Panc1 (cell line): ENCODE data around the gene MAPK8IP3. TPM values are rescaled to one million over a fixed set of nuclear protein-coding genes. Genes with fewer than 3 reads are reported as not detected.
A peak's percentile ranks its signal among the peaks of the same experiment; 100 is the strongest.

Source experiments
- ATAC-seq: fragments of 200-7000 bp; cut with Tn5 transposase; 2 replicates; pipeline ENCODE4 v1.9.1; 2020; ENCODE audit warnings: mild to moderate bottlenecking, moderate library complexity
- BruUV-seq: library from RNA; stranded (reverse); fragments of 400-500 nt; replicated peaks from 2 replicates; lab custom pipeline; 2021; lab: Mats Ljungman, UMichigan
- CTCF ChIA-PET: fragments of 300-600 bp; sonication (Branson Sonifier 250); formaldehyde crosslinking; loops from one replicate; lab custom pipeline; 2022; ENCODE audit warnings: antibody characterized with exemption; lab: Charles Lee
- POLR2A ChIA-PET: fragments of 300-600 bp; sonication (Branson Sonifier 250); formaldehyde crosslinking; loops from one replicate; lab custom pipeline; 2022; ENCODE audit warnings: antibody characterized with exemption; lab: Charles Lee
- DNase-seq: peaks from one replicate; pipeline ENCODE4 v3.0.0-alpha.2; 2010; ENCODE audit warnings: low read depth, low spot score
- H3K27ac ChIP-seq: 2 replicates; pipeline ENCODE4 v1.5.1; 2011; ENCODE audit warnings: mild to moderate bottlenecking, low read length, inconsistent platforms
- H3K27me3 ChIP-seq: fragments of 200-500 bp; sonication (Bioruptor generic); 2 replicates; pipeline ENCODE4 v1.6.0; 2014; ENCODE audit warnings: low read length, inconsistent platforms; ENCODE audit not compliant: control insufficient read depth, insufficient read depth
- H3K36me3 ChIP-seq: fragments of 200-500 bp; sonication (Bioruptor generic); 2 replicates; pipeline ENCODE4 v1.5.1; 2014; ENCODE audit warnings: inconsistent platforms, mild to moderate bottlenecking, low read length, moderate library complexity; ENCODE audit not compliant: control insufficient read depth, insufficient read depth
- H3K4me1 ChIP-seq: 2 replicates; pipeline ENCODE4 v1.5.1; 2011; ENCODE audit warnings: inconsistent platforms, mild to moderate bottlenecking, low read length, moderate library complexity; ENCODE audit not compliant: control insufficient read depth, insufficient read depth
- H3K4me3 ChIP-seq, 2 experiments: 2 replicates each; pipeline ENCODE4 v1.5.1; 2011 to 2012; ENCODE audit warnings: low read depth in 2 of 2, low read length in 2 of 2, mild to moderate bottlenecking in 2 of 2, inconsistent platforms in 1 of 2, moderate library complexity in 1 of 2
- H3K9me3 ChIP-seq: fragments of 200-500 bp; sonication (Bioruptor generic); 2 replicates; pipeline ENCODE4 v1.5.1; 2014; ENCODE audit warnings: low read depth, mild to moderate bottlenecking, inconsistent platforms, low read length, moderate library complexity; ENCODE audit not compliant: control insufficient read depth, insufficient read depth
- POLR2AphosphoS5 ChIP-seq: IDR thresholded peaks from 2 replicates; pipeline ENCODE4 v1.6.1; 2012; ENCODE audit warnings: mild to moderate bottlenecking, low read depth, low read length, moderate library complexity
- SIN3A ChIP-seq: IDR thresholded peaks from 2 replicates; pipeline ENCODE4 v1.6.1; 2012; ENCODE audit warnings: low read depth, mild to moderate bottlenecking, low read length, moderate library complexity, borderline replicate concordance; ENCODE audit not compliant: insufficient read depth
- TCF7L2 ChIP-seq: IDR thresholded peaks from 2 replicates; pipeline ENCODE4 v1.6.1; 2011; ENCODE audit warnings: mild to moderate bottlenecking, low read depth, low read length, inconsistent platforms
- in situ Hi-C: cut with HindIII; loops from 2 replicates; pipeline ENCODE4 v1.10.0; 2016; ENCODE audit warnings: low sequenced_read_pairs, low pct_unique_long_range_greater_than_20kb
- intact Hi-C: fragments of 100-400 bp; cut with micrococcal nuclease; formaldehyde crosslinking; loops from one replicate; pipeline ENCODE4 v1.10.0; 2022; ENCODE audit not compliant: unreplicated experiment
- total RNA-seq: library from RNA; stranded (reverse); gene quantifications from one replicate; pipeline ENCODE4 v1.2.1, GENCODE V29; 2021; ENCODE audit not compliant: unreplicated experiment
- TF ChIP-seq, protein P1 (sequence below): fragments of 450-650 bp; IDR thresholded peaks from 2 replicates; pipeline ENCODE4 v1.5.1; 2017; ENCODE audit warnings: mild to moderate bottlenecking
- TF ChIP-seq, protein P2 (sequence below), 2 experiments: IDR thresholded peaks; 2 replicates each; pipeline ENCODE4 v1.6.1; 2011 to 2012; ENCODE audit warnings: low read depth in 2 of 2, control low read depth in 1 of 2, low read length in 1 of 2, mild to moderate bottlenecking in 1 of 2, moderate library complexity in 1 of 2; ENCODE audit not compliant: insufficient read depth in 1 of 2

Gene MAPK8IP3
- total RNA-seq, 1 experiment from 2014 or later = 108 TPM

DNA sequence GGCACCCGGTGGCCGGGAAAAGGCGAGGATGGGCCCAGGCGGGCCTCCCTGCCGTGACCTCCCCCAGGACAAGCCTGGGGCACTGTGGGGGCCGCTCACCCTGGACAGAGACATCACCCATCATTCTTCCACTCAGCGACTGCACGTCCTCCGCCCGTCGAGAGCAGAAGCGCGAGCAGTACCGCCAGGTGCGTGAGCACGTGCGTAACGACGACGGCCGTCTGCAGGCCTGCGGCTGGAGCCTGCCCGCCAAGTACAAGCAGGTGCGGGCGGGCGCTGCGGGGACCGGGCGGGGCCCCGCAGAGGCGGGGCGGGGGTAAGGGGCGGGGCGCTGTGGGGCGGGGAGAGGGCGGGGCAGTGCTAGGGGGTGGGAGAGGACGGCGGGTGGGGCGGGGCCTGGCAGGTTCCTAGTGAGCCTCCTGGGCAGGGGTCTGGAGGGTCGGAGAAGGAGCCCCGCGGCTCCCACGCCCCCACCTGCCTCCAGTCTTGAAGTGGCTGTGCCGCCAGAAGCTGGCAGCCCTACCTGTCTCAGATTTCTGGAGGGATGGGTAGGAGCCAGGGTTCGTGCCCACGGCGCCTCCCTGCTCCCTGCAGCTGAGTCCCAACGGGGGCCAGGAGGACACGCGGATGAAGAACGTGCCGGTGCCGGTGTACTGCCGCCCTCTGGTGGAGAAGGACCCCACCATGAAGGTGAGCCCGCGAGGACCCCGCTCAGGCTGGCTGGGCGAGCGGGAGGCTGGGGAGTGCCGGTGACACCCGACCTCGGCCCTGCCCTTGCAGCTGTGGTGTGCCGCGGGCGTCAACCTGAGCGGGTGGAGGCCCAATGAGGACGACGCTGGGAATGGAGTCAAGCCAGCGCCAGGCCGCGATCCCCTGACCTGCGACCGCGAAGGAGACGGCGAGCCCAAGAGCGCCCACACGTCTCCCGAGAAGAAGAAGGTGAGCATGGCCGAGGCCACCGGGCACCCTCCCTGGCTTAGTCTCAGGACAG lies 57.8 kb downstream of the MAPK8IP3 start:
- Histone ChIP-seq H3K9me3 (no peaks in the 10 kb centered on the region), H3K4me1 (0 out of 2 replicates have a peak, but pooled peaks cover 1% of the 10 kb centered on the region), H3K27ac (no peak overlapping the region), H3K4me3 (no peak overlapping the region), H3K27me3 (no peaks in the 10 kb centered on the region), H3K36me3 (no peaks in the 10 kb centered on the region; the same call in 1 of the 2 replicates)
- DNase-seq = no peak
- no peak for TF ChIP-seq SIN3A
- no peak for TF ChIP-seq TCF7L2
- TF ChIP-seq, protein P1, sequence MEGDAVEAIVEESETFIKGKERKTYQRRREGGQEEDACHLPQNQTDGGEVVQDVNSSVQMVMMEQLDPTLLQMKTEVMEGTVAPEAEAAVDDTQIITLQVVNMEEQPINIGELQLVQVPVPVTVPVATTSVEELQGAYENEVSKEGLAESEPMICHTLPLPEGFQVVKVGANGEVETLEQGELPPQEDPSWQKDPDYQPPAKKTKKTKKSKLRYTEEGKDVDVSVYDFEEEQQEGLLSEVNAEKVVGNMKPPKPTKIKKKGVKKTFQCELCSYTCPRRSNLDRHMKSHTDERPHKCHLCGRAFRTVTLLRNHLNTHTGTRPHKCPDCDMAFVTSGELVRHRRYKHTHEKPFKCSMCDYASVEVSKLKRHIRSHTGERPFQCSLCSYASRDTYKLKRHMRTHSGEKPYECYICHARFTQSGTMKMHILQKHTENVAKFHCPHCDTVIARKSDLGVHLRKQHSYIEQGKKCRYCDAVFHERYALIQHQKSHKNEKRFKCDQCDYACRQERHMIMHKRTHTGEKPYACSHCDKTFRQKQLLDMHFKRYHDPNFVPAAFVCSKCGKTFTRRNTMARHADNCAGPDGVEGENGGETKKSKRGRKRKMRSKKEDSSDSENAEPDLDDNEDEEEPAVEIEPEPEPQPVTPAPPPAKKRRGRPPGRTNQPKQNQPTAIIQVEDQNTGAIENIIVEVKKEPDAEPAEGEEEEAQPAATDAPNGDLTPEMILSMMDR = peak; percentile 45; the same call in 1 of the 2 replicates
- TF ChIP-seq, protein P2, sequence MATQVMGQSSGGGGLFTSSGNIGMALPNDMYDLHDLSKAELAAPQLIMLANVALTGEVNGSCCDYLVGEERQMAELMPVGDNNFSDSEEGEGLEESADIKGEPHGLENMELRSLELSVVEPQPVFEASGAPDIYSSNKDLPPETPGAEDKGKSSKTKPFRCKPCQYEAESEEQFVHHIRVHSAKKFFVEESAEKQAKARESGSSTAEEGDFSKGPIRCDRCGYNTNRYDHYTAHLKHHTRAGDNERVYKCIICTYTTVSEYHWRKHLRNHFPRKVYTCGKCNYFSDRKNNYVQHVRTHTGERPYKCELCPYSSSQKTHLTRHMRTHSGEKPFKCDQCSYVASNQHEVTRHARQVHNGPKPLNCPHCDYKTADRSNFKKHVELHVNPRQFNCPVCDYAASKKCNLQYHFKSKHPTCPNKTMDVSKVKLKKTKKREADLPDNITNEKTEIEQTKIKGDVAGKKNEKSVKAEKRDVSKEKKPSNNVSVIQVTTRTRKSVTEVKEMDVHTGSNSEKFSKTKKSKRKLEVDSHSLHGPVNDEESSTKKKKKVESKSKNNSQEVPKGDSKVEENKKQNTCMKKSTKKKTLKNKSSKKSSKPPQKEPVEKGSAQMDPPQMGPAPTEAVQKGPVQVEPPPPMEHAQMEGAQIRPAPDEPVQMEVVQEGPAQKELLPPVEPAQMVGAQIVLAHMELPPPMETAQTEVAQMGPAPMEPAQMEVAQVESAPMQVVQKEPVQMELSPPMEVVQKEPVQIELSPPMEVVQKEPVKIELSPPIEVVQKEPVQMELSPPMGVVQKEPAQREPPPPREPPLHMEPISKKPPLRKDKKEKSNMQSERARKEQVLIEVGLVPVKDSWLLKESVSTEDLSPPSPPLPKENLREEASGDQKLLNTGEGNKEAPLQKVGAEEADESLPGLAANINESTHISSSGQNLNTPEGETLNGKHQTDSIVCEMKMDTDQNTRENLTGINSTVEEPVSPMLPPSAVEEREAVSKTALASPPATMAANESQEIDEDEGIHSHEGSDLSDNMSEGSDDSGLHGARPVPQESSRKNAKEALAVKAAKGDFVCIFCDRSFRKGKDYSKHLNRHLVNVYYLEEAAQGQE (IDR thresholded peaks at IDR 0.05; ENCODE audit: insufficient read depth in 1 of 2, low read depth in 2 of 2, low read length in 1 of 2) = no peak
- peak; percentile 26 for ATAC-seq
- CTCF ChIA-PET = no interaction called here
- POLR2A ChIA-PET = no interaction called here
- BruUV-seq = no TSS peak
- intact Hi-C loops = no loop called here
- in situ Hi-C loops = no loop called here

DNA sequence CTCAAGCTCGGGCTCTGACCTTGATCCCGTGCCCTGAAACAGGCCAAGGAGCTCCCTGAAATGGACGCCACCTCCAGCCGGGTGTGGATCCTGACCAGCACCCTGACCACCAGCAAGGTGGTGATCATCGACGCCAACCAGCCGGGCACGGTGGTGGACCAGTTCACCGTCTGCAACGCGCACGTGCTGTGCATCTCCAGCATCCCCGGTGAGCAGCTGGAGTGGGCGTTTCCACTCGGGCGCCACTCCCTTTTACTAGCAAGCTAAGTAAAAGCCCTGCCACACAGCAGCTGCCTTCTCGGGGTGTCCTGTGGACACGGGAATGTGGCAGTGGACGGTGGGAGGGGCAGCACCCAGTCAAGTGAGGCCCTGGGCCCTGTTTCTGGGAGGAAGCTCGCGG lies 59.0 kb downstream of the MAPK8IP3 start:
- Histone ChIP-seq H3K9me3 (no peaks in the 10 kb centered on the region), H3K4me1 (peaks cover 13% of the 10 kb centered on the region), H3K36me3 (no peaks in the 10 kb centered on the region; the same call in 1 of the 2 replicates), H3K27me3 (no peaks in the 10 kb centered on the region), H3K4me3 (no peak overlapping the region), H3K27ac (no peak overlapping the region)
- in situ Hi-C loops = no loop called here
- ChIA-PET CTCF (no interaction called here), POLR2A (interaction anchor here (0.6 kb wide), 1 partner anchor 70 kb away, joined by 5 read pairs; no protein-coding TSS in a partner anchor)
- no peak for TF ChIP-seq TCF7L2
- TF ChIP-seq, protein P1 = no peak
- TF ChIP-seq POLR2AphosphoS5 = no peak
- TF ChIP-seq, protein P2 (IDR thresholded peaks at IDR 0.05; ENCODE audit: insufficient read depth in 1 of 2, low read depth in 2 of 2, low read length in 1 of 2) = no peak
- no peak for TF ChIP-seq SIN3A
- BruUV-seq = no TSS peak
- no peak for DNase-seq
- ATAC-seq = no peak
- intact Hi-C loops = no loop called here
